Activated naive CD4-positive, alpha-beta T cell treated with anti-CD3 and anti-CD28 coated beads, Interleukin-2, amount 50 U/mL, for 16 hours (primary cell): ENCODE measurements around the gene NAPSA.
"Not testable (repeated sequence)": the region's sequence is repeated elsewhere in the genome, so short reads cannot be mapped to it uniquely, and the experiment has no call there.

Experiments used
- DNase-seq: peaks from one replicate; pipeline ENCODE4 v3.0.0-alpha.2; 2020

Gene NAPSA

DNA sequence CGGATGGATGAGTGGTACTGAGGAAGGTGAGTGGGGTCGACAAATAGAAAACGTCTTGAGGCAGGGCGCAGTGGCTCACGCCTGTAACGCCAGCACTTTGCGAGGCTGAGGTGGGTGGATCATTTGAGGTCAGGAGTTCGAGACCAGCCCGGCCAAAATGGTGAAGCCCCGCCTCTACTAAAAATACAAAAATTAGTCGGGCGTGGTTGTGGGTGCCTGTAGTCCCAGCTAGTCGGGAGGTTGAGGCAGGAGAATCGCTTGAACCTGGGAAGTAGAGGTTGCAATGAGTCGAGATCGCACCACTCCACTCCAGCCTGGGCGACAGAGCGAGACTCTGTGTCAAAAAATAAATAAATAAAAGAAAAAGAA lies 35.5 kb downstream of the NAPSA start:
- not testable (repeated sequence) for DNase-seq

DNA sequence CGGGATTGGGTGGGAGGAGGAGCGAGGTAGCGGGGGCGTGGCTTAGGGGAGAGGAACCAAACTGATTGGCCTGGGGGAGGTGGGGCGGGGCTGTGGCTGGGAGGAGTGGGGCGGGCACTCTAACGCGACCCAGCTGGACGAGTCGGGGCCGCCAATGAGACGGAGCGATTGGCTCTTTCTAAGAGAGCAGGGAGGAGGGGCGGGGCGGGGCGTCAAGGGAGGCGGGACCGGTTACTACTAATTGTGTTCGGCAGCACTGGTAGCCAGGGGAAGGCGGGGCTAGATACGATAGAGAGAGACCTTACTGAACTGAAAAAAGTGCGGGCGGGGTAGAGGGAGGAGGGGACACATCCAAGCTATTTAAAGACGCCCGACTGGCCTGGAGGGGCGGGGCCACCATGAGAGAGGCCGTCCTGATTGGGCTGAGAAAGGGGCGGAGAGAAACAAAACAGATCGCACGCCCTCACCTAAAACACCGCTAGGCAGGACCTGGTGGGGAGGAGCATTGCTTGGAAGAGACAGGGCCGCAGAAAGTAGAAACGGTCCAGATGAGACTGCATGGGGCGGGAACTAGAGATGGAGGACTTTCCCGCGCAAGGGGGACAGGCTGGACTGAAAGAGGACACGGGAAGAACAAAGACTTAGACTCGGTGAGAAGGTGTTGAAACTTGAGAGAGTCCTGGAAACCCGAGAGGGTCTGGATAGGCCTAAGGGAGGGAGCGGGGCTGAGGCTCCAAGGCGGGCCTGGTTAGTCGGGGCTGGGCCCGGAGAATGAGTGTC lies 36.1 kb downstream of the NAPSA start, which contains the start of gene KCNC3:
KCNC3 (minus strand) TSS at position 232 of the 780 bp plus-strand sequence. CDS start 295 bp downstream, outside the sequence.
- peak; percentile 91 for DNase-seq

DNA sequence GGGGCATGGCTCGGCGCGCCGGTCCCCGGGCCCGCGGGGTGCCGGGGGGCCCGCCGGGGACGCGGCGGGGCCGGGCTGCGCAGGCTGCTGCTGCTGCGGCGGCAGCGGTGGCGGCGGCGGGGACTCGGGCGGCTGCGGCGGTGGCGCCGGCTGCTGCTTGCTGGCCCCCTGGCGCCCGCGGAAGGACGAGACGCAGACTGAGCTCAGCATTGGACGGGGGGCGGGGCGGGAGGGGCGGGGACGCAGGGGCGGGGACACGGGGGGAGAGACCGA lies 36.6 kb downstream of the NAPSA start:
- no peak for DNase-seq

DNA sequence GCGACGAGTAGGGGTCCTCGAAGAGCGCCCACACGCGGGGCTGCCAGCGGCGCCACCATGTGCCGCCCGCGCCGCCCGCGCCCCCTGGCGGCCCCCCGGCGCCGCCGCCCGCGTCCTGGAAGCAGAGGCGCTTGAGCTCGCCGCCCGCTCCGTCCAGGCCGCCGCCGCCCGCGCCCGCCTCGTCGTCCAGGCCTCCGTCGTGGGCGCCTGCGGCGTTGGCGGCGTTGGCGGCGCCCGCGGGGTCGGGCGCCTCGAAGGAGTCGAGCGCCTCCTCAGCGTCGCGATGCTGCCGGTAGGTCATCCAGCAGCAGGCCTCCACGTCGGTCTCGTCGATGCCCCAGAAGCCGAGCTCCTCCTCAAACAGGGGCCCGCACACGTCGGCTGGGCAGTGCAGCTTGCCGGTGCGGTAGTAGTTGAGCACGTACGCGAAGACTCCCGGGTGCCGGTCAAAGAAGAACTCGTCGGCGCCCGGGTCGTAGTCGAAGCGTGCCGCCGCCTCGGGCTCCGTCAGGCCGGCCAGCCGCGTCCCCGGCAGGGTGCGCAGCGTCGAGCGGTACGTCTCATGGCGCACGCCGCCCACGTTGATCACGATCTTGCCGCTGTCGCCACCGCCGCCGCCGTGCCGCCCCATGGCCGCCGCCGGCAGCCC lies 37.1 kb downstream of the NAPSA start:
- no peak for DNase-seq

DNA sequence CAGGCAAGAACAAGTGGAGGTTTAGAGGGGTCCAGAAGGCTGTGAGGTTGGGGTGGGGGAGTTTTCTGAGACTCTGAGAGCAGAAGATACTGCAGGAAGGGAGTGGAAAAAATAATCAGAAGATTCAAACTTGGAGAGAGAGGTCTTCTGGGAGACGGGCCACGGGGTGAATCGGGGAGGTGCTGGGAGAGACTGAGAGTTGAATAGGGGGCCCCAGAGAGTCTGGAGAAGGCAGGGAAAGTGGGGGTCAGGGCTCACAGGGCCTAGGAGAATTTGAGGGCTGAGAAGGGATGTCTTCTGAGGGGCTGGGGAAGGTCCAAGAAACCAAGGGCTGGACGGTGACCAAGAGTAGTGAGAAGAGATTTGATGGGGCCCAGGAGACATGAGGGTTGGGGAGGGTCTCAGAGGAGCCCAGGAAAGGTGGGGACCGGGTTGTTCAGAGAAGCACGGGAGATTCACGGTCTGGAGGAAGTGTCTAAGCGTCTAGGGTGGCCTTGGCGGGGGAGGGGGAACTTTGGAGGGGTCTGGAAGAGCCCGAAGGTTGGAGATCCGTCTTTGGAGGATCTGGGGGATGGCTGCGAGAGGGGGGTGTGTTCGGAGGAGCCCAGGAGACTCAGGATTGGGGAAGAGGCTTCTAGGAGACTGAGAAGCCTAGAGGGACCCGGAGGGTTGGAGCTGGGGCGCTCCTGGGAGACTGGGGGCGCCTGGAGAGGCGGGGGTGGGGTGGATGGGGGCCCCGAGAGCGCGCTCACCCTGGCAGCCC lies 37.8 kb downstream of the NAPSA start:
- no peak for DNase-seq

DNA sequence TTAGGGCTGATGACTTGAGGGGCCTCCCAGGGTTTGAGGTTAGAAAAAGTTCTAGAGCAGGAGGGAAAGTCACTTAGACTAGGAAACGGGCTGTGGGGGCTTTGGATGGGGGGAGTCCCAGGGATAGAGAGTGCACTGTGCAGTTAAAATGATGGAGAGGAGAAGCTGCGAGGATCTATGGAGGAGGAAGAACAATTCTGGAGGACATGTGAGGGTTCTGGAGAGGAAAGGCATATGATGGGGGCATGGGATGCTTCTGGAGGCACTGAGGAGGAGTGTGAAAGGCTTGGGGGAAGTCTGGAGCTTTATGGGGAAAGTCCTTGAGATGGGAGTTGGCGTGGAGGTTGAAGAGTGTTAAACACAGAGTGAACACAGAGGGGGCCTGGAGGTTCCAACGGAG lies 38.4 kb downstream of the NAPSA start:
- DNase-seq = no peak

DNA sequence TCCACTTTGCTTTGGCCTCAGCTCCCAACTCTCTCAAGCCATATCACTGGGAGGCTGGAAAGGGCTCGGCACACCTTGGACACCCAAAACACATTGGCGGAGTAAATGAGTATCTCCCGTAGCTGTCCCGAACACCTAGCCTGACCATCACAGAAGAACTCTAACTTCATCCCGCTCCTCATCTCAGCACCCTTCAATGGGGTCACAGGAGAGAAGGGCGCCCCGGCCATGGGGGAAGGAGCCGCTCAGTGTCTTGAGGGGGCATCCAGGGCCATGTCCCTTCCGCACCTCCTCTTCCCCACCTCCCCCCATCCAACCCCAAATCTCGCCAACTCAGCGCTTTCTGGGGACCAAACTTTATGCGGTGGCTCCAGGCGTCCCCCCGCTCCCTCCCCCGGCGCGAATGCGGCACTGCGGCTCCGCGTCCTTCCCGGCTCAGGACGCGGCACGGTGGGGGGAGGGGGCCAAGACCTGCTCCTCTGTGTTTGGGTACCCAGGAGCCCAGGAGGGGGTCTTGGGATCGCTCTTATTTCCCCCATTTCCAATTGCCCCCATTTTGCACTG lies 39.3 kb downstream of the NAPSA start:
- DNase-seq = no peak

DNA sequence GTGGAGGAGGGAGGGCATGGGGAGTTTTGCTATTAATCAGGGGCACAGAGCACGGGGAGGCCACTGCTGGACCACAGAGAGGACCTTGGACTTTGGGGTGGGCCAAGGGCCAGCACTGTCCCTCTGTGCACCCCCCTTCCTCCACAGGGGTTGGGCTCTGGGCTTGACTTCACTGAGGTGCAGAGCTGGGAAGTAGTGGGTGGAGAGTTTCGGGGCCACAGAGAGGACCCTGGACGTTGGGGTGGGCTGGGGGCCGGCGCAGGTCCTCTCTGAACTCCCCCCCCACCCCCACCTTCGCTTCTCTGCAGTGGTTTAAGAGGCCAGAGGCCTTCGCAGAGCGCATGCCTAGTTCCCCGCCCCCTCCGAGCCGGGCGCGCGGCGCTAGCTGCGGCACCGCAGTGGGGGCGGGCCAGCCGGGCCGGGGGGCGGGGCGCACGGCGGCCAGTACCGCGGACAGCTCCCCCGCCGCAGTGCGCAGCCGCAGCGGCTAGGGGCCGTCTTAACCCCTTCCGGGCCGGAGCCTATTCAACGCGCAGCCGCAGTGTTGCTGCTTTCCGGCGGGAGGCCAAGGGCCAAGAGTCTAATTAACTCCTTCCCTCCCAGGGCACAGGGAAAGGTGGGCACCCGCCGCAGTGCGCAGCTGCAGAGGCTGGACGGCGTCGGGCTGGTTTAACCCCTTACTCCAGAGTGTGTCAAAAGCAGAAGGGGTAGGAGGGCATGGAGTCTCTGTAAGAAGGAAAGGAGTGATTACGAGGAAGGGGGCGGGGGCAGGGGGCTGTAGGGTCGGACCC lies 39.9 kb downstream of the NAPSA start:
- DNase-seq = peak; percentile 71

DNA sequence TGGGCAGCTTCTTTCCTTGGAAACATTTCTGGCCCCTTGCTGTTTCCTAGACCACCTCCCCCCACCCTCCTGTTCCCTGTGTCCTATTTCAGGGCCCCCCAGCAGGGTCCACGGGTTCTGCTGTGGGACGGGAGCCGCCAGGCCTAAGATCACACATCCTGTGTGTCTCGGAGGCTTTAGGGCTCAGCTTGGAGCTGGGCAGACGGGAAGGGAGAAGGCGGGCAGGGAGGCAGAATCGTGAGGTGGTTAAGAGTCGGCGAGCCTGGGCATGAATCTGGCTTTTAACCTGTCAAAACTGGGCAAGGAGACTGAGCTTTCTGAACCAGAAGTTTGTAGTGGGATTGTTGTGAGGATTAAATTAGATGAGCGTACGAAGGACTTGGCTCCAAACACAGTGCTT lies 41.1 kb downstream of the NAPSA start:
- no peak for DNase-seq

DNA sequence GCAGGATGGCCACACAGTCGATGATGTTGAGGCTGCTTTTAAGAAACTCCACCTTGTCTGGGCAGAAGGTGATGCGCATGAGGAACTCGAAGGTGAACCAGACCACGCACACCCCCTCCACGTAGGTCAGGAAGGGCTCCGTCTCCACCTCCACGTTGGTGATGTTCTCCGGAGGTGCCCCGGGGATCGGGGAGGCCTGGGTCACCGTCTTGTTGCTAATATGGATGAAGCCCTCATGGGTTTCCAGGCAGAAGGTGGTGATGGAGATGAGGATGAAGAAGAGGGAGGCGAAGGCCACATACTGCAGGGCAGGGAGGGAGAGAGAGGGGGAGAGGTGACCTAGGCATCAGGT lies 41.7 kb downstream of the NAPSA start:
- DNase-seq = no peak

DNA sequence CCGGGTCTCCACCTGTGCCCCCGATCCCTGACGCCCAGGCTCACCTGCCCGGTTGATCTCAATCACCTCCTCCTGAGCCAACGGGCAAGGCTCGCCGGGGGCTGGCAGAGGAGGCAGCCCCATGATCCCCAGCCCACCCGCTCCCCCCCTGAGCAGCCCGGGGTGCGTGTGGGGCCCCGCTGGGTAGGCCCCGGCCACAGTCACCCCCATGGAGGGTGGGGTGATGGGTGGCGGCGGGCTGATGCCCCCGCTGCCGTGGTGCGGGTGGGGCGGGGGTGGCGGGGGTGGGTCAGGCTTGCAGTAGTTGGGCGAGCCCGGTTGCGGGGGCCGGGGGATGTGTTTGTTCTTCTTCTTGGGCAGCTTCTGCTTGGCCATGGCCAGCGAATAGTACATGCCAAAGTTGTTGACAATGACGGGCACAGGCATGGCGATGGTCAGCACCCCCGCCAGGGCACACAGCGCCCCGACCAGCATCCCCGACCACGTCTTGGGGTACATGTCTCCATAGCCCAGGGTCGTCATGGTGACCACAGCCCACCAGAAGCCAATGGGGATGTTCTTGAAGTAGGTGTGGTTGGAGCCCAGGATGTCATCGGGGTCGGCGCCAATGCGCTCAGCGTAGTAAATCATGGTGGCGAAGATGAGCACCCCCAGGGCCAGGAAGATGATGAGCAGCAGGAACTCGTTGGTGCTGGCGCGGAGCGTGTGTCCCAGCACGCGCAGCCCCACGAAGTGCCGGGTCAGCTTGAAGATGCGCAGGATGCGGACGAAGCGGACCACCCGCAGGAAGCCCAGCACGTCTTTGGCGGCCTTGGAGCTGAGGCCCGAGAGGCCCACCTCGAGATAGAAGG lies 42.3 kb downstream of the NAPSA start:
- no peak for DNase-seq

DNA sequence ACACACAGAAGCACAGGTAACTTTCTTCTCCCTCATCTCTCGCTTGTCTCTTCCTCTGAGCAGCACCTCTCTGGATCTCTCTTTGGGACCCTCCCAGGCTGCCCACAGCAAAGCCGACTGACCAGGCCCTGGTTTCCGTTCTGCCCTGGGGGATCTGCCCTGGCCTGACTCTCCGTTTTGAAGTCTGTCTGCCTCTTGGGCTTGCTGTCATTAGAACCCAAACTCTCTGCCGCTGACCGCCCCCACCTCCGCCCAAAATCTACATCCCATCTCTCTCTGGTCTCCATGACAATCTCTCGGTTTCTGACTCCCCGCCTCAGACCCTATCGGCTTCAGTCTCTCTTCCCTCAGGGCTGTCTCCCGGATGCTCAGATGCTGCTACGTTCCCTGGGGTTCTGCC lies 43.2 kb downstream of the NAPSA start:
- no peak for DNase-seq

DNA sequence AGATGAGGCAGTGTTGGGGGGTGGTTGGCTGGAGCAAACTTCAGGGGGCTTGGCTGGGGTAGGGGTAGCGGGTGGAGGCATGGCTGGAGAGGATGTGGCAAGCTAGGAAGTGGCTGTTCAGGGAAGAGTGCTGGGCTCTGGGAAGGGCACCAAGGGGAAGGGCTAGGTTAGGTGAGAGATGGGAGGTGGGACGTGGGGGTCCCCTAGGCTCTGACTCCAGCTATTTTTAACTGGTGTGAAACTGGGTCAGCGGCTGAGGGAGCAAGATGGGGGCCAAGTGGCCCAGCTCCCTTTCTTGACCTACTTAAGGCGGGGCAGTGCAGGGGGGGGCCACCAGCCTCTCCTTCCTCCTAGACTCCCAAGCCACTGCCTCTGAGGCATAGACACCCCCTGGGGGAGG lies 43.6 kb downstream of the NAPSA start:
- no peak for DNase-seq

DNA sequence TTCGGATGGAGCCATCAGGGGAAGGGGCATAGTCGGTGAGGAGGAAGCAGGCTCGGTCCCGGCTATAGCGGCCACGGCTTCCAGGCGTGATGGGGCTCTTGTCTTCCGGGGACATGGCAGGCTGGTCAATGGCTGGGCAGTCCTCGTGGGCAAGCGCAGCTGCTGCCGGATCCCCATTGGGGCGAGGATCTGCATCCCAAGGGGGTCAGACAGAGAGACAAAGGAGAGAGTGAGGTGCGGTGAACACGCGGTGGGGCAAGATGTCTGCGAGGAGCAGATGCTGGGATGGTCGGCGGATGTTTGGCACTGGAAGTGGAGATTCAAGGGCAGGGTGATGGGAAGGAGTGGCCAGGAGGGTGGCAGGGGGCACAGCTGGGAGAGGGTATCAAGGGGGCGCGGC lies 44.8 kb downstream of the NAPSA start:
- no peak for DNase-seq

DNA sequence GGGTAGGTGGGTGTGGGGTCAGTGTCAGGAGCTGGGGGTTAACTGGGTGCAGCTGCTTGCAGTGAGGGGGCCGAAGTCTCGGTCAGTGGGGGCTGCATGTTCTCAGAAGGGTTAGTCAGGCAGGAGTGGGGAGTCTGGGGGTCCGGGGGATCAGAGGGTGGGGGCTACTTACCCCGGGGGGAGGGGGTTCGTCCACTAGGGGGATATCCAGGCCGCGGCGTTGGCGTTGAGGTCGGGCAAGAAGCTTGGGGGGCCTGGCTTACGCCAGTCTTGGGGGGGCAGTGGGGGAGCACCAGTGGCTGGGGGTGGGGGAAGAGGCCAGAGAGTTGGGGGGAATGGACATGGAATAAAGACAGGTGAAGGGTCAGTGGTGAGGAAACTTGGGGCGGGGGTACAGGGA lies 45.4 kb downstream of the NAPSA start:
- DNase-seq = no peak

DNA sequence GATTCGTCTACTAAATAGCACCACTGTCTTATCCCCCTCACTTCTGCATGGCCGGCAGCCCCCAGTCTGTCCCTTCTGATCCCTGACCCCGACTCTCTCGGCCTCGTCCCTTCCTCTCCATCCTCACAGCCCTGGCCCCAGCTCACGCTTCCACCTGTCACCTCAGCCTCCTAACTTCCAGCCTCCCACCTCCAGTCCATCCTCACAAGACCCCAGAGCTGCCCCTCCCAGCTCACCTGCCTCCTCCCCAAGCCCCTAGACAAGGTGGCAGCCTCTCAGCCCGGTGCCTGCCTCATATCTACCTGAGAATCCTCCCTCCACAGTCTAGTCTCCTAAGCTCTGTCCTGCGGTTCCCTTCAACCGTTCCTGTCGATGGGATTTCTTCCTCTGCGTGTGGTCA lies 46.3 kb downstream of the NAPSA start:
- DNase-seq = no peak

DNA sequence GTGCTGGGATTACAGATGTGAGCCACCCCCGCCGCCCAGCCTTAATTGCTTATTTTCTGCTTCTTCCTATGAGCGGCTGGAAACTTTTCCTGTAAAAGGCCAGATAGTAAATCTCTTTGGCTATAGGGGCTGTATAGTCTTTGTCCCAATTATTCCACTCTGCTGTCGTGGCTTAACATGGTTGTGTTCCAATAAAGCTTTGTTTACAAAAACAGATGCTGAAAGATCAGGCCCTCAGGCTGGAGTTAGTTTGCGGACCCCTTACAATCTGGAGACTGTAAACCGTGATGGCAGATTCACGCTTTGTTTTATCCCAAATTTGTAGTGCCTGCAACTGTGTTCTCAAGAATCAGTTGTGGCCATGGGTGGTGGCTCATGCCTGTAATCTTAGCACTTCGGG lies 47.0 kb downstream of the NAPSA start:
- DNase-seq = no peak

DNA sequence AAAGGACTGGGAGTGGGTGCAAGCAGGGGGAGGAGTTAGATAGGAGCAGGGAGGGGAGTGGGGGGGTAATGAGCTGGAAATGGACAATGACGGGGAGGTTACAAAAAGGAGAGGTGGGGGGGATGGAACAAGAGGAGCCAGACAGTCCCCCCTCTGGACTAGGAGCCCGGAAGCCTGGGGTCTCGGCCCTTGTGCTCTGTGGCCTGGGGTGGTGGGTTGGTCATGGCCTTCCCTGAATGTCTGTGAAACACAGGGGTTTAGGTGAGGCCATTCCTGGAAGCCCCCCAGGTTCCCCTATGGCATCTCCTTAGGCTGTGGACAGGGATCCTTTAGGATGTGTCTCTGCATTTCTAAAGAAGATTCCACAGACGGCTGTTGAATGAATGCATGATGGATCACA lies 48.3 kb downstream of the NAPSA start:
- DNase-seq = no peak

DNA sequence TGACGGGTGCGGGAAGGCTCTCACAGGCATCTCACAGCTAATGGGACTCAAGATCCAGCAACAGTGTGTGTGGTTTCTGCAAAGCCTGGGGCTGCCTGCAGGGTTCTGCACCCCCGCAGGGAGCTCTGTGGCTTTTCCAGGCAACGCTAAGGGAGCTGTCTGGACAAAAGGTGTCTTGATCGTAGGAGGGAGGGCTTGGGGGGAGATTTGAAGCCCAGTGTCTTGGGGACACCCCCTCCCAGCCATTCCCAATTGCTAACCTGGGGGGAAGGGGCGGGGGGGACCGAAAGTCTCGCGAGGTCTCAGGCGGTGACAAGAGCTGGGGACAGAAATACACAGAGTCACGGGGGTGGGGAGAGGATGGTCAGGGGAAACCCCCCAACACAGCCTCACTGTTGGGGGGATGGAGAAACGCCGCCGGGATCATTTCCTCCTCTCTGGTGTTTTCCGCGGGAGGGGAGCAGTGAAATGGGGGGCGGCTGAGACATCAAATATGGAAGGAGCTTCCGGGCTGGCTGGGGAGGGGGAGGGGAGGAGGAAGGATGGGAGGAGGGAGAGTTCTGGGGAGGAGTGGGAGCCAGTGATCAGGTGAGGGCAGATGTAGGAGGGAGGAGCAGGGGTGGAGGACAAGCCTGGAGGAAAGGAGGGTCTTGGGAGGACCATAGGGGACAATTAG lies 49.5 kb downstream of the NAPSA start:
- no peak for DNase-seq

DNA sequence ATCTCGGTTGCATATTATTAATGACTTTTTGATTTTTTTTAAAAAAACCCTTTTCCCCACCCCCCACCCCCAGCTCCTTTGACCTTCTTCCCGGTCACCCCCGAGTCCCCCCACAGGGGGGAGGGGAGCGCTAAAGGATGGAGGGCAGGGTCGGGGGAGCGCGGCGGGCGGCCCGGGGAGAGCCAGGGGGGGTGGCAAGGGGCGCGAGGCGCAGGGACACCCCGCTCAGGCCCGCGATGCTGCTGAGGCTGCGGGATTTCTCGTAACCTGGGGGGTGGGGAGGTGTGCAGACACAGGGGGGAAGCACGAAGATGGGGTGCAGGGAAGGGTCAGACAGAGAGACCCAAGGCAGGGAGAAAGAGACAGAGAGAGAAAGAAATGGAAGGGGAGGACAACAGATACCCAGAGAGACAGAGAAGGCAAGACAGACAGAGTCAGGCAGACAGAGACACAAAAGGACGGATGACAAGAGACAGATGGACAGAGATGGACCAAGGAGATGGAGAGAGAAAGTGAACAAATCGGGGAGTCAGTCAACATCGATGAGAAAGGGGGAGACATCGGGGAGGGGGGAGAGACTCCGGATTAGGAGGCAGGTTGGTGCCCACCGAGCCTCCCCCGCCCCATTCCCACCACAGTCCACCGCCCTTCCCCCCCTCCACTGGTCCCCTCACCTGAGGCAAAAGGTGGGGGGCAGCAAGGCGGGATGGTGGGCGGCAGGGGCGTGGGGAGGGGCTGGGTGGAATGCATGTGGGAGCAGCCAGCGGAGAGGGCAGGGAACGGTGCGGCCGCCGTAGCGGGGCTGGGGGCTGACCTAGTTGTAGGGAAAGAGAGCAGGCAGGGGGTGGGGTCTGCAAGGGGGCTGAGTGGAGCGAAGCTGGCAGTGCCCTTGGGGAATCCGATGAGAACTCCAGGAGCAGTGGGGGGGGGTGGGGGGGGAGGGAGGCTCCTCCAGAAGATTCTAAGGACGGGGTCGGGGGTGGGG lies 50.4 kb downstream of the NAPSA start:
- no peak for DNase-seq
